GM21367 (cell line): ENCODE data around the gene CHRNA4.

ENCODE experiments used
- ATAC-seq: cut with Tn5 transposase; IDR thresholded peaks from one replicate; pipeline ENCODE4 v1.9.1; 2021; ENCODE audit not compliant: unreplicated experiment

The CHRNA4 gene

DNA sequence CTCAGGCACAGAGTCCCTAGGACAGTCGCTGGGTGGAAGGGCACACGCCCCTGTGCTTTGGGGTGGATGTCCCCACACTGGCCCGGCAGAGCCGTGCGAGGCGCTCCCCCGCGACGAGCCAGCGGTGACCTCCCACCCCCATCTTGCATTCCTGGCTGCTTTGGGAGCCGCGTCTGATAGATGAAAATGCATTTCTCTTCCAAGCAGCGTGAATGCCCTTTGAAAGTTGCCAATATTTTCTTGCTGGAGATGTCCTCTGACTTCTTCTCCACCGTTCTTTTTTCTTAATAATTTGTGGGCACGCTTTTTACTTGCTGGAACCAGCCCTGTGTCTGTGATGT lies 38.2 kb downstream of the CHRNA4 start:
- ATAC-seq: no peak

DNA sequence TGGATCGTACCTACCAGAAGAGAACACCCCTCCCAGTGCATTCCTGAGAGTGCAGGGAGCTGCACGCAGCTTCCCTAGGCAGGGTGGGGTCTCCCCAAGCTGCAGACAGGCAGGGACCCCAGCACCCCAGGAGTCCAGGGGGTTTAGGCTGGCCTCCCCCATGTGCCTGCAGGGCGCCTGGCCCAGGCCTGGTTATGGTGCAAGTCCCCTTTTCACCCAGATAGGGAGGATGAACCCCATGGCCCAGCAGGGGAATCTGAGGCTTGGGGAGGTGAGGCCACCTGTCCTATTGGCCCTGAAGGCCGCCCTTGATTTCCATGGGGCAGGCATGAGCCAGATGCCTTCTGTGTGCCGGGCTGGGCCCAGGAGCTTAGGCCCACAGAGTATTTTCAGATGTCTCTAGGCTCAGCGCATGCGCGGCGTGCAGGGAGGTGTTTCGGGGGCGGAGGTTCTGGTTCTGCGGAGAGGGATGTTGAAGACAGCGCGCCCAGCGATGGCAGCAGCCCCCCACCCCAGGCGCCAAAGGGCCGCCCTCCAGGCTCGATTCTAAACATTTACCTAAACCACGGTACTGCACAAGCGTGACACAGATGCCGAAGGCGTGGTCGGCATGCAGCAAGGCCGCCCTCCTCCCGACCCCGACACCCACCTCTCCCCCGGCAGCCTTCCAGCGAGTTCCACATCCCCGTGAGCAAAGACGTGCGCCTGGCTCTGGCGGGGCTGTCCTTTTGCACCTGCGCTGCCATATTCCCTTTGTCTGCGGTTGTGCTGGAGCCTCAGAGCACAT lies 38.8 kb downstream of the CHRNA4 start:
- ATAC-seq: no peak

DNA sequence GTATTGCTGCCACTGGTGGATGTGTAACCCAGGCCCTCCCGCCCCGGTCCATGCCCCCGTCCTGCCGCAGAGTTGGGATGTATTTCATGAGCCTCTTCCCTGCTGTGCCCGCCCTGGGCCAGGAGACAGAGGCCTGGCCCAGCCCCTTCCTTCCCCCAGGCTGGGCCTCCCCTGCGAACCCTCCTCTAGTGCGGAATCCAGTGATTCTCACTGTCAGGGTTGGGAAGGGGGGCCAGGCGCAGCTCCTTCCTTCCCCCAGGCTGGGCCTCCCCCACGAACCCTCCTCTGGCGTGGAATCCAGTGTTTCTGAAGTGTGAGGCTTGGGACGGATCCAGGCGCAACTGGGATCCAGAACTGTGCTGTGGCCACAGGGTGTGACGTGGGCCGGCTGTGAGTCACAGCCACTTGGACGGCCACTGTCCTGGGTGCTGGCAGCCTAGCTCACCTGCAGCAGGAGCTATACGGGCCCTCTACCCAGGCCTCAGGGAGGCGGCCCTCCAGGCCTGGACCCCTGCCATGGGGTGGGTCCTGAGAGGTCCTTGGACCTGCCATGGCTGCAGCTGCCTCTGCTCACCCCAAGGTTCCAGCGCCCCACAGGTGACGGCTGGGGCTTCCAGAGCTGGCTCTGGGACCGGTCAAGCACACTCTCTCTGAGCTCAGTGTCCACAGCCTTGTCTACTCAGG lies 39.9 kb downstream of the CHRNA4 start:
- no peak for ATAC-seq

DNA sequence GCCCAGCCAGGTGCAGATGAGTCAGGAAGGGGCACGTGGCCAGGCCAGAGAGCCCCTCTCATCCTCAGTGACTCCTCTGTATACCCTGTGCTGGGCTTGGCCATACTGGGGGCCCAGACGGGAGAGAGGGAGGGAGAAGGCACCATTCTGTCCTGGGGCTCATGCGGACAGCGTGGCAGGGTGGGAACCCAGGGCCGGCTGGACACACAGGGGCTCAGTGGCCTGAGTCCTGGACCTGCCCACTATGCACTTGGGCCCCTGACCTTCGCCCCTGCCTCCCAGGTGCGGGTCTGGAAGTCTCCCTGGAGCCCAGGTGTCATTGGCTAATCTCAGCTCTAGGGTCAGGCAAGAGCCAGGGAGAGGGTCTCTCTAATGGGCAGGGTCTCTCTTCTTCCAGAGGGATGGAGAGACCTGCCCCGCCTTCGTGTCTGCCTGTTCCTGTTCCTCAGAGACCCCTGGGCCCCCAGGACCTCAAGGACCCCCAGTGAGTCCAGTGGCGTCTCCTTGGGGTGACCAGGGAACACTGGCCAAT lies 40.5 kb downstream of the CHRNA4 start:
- no peak for ATAC-seq

DNA sequence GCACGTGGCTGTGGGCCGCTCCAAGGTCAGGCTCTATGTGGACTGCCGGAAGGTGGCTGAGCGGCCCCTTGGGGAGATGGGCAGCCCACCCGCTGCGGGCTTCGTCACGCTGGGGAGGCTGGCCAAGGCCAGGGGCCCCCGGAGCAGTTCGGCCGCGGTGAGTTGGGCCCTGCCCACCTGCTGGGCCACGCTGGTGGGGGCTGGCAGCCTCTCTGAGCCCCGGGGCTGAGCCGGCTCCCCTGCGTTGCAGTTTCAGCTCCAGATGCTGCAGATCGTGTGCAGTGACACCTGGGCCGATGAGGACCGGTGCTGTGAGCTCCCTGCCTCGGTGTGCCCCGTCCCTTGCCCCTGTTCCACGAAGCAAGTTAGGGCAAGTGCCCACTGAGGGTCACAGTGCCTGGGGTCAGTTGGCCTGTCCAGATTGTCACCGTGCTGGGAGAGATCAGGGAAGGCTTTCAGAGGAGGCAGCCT lies 41.1 kb downstream of the CHRNA4 start:
- no peak for ATAC-seq

DNA sequence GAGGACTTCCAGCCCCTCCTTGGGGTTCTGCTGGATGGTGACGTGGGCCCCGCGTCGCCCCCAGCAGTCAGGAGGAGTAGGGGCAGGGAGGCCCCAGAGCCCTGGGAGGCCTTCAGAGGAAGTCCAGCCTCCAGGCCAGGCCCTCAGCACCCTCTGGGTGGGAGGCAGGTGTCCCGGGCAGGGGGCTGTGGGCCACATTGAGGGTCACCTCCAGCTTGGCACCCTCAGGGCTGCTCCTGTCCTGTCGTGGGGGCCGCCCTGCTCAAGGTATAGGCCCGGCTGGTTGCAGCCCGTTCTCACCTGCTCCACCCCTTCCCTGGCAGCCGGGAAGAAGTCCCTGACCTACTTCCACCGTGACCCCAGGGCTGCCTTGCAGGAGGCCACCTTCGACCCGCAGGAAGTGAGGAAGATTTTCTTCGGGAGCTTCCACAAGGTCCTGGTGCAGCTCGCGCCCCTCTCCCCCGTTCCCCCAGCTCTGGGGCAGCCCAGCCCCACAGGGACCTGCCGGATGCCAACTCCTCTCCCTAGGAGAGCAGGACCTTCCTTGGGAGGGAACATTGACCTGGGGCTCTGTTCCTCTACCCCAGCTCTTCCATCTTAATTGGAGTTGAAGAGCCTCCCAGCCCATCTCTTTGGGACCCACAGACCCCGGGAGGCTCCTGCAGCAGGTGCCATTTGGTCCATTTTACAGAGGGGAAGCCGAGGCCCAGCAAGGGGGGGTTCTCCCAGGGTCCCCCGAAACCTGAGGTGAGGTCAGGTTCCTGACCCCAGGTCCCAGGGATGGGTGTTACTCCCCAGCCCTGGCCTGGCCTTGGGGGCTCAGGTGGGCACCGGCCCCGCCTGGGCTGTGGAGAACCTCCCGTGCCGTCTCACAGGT lies 41.7 kb downstream of the CHRNA4 start:
- ATAC-seq: no peak

DNA sequence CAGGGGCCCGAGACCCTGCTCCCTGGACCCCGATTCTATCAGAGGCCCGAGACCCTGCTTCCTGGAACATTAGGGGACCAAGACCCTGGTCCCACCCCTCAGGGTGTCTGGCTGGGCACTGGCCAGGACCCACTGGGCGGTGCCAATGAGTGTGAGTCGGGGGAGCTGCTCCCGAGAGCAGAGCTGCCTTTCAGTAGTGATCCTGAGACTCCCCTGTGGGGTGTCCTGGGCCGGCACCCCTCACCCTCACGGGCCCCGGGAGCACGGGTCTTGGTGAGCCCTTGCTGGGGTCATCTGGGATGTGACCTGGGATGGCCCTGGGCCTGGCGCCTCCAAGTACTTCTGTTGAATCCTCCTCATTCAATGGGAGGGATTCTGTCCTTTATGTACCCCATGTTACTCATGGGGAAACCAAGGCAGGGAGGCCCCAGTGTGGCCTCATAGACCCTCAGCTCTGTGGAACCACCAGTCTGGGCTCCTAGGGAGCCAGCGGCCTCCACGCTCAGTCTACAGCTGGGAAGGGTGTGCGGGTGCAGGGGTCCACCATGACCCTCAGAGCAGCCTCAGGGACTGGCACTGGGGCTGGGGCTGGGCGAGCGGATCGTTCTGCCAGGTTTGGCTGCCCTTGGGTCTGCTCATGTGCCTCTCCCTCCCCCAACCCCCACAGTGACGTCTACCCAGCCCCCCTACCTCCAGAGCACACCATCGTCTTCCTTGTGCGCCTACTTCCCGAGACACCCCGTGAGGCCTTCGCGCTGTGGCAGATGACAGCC lies 42.6 kb downstream of the CHRNA4 start:
- no peak for ATAC-seq

DNA sequence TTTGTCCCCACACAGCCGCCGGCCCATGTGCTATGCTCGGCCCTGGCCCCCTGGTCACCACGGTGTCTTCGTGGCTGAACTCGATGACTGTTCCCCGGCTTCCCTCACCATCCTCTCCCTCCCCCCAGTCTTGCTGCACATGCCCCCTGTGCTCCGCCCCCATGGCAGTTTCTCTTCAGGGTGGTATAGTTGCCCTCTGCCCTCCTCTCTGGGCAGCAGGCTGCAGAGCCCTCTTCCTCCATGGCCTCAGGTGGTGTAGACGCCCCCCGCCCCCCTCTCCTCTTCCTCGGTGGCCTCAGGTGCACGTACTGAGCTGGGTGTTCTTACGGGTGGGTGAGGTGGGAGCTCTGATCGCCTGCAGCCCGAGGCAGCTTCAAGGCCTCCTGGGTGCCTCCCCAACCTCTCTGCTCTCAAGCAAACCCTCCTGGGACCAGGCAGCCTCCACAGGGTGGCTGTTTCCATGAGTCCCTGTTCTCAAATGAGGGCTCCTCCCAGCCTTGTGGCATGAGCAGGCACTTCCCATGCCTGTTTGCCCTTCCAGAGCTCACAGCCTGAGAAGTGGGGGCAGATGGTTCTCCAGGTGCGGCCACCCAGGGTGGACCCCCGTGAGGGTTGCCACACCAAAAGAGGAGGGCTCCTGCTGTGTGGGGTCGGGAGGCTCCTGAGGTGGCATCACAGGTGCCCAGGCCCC lies 43.4 kb downstream of the CHRNA4 start:
- no peak for ATAC-seq

DNA sequence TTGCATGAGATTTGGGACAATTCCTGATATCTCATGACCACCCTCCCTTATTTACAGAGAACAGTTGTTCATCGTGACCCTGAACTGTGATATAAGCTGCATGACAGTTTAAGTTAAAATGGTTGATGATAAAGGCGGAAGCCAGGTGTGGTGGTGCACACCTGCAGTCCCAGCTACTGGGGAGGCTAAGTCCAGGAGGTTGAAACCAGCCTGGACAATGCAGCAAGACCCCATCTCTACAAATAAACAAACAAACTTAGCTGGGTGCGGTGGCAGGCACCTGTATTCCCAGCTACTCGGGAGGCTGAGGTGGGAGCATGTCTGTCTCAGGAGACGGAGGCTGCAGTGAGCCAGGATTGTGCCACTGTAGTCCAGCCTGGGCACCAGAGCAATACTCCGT lies 44.1 kb downstream of the CHRNA4 start:
- ATAC-seq: no peak

DNA sequence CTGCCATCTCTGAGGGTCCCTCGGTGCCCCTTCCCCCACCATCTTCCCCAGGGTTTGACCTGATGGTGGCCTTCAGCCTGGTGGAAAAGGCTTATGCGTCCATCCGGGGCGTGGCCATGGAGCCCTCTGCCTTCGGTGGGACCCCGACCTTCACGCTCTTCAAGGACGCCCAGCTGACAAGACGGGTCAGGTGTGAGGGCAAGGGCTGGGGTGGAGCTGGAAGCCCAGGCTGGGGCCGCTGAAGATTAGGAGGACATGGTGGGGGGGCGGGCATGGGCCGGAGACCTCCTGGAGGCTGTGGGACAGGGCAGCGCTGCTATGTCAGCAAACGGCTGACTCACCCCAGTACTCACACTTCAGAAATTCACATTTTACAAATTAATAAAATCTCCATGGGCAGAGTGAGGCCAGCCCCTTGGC lies 44.6 kb downstream of the CHRNA4 start:
- no peak for ATAC-seq

DNA sequence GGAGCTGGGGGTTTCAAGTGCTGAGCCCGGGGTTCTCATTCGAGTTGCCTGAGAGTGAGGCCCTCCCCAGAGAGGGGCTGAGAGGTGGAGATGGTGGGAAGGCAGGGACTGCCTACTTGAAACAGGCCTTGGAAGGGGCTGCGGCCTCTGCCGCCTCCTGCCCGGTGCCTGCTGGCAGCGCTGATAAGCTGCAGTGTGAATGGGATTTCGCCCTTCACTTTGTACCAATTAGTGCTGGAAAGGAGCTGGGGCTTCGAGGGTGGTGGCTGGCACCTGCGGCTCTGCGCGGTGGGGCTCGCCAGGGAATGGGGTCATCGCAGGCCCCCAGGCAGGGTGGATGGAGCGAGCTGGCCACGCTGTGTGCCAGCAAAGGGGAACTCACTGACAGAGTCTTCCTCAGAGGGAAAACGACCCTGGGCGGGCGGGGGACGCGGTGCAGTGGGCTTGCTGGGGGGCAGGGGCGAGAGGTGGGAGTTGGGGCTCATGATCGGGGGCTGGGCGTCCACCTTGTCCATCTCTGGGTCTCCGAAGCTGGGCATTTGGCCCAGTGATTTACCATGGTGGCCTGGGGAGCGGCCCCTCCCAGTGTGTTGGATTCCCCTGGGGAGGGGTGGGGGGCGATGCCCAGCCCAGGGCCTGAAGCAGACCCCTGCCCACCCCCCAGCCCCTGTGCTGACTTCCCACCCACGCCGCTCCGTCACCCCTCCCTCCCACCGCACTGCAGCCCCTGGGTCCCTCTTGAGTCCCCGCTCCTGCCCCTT lies 45.2 kb downstream of the CHRNA4 start:
- no peak for ATAC-seq

DNA sequence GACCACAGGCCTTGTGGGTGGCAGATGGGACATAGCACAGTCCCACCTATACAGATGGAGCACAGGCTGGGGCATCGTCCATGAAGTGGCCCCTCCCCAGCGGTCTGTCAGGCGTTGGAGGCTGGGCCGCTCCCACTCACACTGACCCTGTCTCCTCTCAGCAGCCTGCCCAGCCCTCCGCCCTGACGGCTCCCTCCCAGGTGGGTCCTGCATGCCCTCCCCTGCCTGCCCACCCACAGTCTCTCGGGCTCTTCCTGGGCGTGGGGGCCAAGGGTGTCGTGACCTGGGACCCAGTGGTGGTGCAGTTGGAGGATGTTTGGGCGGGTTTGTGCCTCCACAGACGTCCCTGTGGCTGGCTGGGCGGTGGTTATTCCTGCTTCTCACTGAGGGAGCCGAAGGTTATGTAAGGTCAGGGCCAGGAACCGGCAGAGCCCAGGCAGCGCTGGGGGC lies 45.9 kb downstream of the CHRNA4 start:
- ATAC-seq: no peak

DNA sequence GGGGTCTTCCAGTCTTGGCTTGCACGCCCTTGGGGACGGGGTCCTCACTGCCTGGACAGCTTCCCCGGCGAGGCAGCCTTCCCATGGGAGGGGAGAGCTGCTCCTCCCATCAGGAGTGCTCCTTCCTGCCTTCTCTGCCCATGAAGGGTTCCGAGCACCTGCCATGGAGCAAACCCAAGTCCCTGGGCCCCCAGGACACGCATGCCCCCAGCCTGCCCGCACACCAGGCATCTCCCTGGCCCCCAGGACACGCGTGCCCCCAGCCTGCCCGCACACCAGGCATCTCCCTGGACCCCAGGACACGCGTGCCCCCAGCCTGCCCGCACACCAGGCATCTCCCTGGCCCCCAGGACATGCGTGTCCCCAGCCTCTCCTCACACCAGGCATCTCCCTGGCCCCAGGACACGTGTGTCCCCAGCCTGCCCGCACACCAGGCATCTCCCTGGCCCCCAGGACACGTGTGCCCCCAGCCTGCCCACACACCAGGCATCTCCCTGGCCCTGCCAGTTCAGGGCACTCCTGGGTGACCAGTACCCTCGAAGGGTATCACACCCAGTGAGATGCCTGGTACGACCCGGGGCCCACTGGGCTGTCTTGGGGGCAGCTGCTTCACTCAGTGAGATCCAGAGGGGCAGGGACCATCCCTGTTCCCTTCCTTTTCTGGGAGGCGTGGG lies 46.4 kb downstream of the CHRNA4 start:
- ATAC-seq: no peak

DNA sequence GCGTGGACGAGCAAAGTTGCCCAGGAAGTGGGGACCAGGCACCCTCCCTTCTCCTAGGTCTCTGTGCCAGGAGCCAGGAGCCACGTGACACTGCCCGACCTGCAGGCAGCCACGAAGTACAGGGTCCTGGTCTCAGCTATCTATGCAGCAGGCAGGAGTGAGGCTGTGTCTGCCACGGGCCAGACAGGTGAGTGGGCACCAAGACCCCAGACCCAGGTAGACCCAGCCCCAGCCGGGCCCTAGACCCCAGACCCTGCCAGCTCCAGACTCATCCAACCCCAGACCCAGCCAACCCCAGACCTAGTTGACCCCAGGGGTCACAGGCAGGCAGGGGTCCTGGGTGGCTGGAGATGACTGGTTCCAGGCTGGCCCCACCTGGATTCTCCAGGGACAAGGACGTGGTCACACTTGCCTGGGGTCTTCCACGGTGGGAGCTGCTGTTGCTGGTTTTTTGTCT lies 47.1 kb downstream of the CHRNA4 start:
- no peak for ATAC-seq

DNA sequence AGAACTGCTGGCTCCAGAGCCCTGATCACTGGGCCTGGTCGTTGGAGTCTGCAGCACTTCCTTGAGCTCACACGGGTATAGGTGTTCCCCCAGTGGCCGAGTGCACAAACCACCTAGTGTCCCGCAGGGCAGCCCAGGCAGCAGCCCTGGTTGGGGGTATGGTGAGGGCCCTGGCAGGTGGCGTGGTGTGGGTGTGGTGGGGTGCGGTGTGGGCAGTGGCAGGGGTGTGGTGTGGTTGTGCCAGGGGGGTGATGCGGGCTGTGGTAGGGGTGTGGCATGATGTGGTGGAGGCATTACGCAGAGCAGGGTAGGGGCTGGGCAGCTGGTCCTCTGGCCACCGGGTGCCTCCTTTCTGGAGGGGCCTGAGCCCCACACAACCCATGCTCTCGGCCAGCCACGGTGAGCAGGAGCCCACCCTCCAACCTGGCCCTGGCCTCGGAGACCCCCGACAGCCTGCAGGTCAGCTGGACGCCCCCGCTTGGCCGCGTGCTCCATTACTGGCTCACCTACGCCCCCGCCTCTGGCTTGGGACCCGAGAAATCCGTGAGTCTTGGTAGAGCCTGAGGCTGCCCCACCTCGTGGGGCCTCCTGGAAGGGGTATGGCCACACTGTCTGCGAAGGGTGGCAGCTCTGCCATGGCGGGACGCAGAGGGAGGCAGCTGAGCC lies 47.7 kb downstream of the CHRNA4 start:
- no peak for ATAC-seq

DNA sequence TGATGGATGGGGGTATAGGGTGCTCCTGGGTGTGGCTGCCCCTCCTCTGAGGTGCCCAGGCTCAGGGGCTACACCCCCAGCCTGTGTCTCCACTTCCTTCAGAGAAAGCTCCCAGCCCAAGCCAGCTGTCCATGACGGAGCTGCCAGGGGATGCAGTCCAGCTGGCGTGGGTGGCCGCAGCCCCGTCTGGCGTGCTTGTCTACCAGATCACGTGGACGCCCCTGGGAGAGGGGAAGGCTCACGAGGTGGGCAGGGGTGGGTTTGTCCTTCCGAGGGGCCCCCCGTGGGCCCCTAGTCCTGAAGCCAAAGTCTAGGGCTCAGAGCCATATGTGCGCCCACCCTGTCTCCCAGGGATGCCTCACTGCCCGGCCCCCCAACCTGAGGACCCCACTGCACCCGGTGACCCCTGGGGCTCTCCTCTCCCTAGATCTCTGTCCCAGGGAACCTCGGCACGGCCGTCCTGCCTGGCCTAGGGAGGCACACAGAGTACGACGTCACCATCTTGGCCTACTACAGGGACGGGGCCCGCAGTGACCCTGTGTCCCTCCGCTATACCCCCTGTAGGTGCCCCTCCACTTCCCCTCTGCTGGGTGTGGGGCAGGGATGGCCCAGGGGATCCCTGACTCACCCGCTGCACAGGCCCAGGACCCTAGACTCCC lies 48.3 kb downstream of the CHRNA4 start:
- ATAC-seq: no peak

DNA sequence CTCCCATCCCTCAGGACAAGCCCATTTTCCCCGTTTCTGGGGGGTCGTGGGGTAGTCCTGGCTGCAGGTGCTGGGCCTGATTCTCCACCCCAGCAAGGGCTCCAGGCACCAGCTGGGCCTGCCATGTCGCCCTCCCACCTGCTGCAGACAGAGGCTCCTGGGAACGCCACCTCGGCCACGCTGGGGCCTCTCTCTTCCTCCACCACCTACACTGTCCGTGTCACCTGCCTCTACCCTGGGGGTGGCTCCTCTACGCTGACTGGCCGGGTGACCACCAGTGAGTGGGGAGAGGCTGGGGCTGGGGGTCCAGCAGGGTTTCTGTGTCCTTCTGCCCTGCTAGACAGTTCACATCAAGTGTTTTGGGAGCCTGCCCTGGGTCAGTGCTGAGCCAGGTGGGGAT lies 48.9 kb downstream of the CHRNA4 start:
- ATAC-seq: no peak

DNA sequence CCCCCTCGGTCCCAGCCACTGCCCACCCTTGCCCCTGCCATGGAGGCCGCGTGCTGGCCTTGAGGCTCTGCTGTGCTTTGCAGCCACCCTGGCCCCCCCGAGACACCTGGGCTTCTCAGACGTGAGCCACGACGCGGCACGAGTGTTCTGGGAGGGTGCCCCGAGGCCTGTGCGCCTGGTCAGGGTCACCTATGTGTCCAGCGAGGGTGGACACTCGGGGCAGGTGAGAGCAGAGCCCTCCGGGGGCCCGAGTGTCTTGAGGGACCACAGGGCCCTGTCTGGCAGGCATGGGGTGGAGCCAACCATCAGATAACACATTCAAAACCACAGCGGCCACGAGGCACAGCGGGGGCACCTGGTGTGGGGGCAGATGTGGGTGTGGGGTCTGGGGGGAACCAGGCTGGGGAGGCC lies 49.3 kb downstream of the CHRNA4 start:
- ATAC-seq: no peak
